ENCODE measurements around the gene SLC12A7.
"Not testable (repeated sequence)": the region's sequence is repeated elsewhere in the genome, so short reads cannot be mapped to it uniquely, and the experiment has no call there.

Gene SLC12A7

GRCh38 chr5:1062761-1063568, 48.9 kb downstream of the SLC12A7 start:
- DNase-seq (ENCODE audit: low read depth): no peak

- no peak for DNase-seq (ENCODE audit: low read depth)
Observed at GRCh38 chr5:1061916-1062315, 49.9 kb downstream of the SLC12A7 start.

GRCh38 chr5:1061292-1061691, 50.6 kb downstream of the SLC12A7 start:
- not testable (repeated sequence) for DNase-seq (ENCODE audit: low read depth)

DNA sequence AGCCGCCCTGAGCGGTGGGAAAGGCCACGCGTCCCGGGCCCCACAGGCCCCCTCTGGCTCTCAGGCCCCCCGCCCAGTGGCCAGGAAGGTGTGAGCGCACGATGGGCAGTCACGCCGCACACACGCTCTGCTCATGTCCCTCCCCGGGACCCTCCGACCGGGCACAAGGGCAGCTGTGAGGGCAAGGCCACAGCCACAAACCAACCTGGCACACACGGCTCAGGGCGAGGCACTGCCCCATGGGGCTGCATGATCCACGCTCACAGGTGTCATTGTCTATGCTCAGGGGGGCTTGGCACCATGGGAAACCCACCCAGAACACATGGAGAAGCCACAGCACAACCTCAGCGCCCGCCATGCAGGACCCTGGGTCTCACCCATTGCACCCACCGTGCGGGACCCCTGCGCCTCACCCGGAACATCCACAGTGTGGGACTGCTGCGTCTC, 51.3 kb downstream of the SLC12A7 start:
- no peak for DNase-seq (ENCODE audit: low read depth)

- DNase-seq (ENCODE audit: low read depth): no peak
Observed at GRCh38 chr5:1059884-1060263, 52.0 kb downstream of the SLC12A7 start.

DNA sequence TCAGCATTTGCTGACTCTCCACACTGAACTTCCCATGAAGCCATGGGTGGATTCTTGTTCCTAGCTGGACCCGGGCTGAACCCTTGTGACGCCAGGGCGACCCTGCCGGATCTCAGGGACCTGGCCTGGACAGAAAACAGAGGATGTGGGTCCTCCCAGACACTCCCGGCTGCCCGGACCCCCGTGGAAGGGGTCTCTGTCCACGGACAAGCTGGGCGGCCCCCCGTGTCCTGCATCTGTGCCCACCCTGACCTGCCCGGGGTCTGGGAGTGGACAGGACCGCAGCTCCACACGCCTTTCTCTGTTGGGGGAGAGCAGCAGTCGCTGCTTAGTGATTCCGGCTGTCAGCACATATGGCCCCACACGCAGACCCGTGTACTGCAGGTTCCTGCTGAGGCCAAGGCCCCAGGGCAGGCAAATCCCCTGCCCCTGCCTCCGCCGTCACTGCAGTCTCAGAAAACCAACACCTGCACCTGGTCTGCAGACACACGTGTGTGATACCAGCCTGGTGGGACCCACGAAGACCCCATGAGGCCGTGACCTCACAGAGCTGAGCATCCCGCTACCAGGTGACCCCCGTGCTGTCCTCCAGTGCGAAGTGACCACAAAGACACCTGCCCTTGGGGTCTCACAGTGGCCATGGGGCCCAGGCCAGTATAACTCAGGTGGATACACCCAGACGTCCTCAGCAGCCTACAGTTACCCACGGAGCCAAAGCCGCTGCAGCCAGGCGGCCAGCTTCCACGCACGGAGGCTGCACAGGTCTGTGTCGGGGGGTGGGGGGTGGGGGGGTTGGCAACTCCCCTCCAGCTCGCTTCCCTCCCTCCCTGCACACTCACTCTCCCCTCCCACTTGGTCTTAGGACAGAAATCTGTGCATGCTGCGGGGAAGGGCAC, 52.6 kb downstream of the SLC12A7 start:
- DNase-seq (ENCODE audit: low read depth): no peak

GRCh38 chr5:1058083-1058945, 53.5 kb downstream of the SLC12A7 start:
- no peak for DNase-seq (ENCODE audit: low read depth)

- DNase-seq (ENCODE audit: low read depth): no peak
Observed at GRCh38 chr5:1057485-1058082, 54.3 kb downstream of the SLC12A7 start.

DNA sequence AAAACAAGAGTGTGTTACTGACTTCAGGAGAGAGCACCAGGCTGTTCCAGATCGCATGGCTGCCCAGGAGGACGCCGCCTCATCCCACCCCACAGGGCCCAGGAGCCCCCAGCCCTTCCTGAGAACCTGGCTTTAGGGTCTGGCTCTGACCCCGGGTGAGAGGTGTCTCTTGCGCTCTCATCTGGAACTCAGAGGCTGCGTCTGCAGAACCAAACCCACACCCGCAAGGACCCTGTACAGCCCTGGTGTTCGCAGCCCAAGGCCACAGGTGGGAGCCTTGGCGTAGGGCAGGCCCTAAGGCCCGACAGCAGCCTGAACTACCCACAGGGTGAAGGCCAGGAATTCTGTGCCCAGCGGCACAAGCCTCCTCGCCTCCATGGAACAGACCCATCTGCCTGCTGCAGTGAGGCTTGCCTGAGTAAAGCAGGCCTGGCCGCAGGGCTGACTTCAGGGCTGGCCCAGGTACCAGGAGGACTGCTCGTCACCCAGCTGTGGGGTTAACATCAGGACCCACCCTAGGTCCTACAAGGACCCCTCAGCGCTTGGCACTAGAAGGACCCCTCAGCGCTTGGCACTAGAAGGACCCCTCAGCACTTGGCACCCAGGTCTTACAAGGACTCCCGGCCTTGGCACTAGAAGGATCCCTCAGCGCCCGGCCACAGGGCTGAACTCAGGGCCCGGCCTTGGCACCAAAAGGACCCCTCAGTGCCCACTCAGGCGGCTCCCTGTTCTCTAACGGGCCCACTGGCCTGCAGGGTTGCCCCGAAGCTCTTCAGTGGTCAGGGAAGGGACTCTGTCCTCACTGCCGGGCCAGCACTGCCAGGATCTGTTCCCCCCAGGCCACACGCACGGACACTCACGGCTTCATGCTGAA, 55.0 kb downstream of the SLC12A7 start:
- no peak for DNase-seq (ENCODE audit: low read depth)

GRCh38 chr5:1055896-1056610, 55.8 kb downstream of the SLC12A7 start:
- no peak for DNase-seq (ENCODE audit: low read depth)

GRCh38 chr5:1054799-1055775, 56.8 kb downstream of the SLC12A7 start:
- no peak for DNase-seq (ENCODE audit: low read depth)

DNA sequence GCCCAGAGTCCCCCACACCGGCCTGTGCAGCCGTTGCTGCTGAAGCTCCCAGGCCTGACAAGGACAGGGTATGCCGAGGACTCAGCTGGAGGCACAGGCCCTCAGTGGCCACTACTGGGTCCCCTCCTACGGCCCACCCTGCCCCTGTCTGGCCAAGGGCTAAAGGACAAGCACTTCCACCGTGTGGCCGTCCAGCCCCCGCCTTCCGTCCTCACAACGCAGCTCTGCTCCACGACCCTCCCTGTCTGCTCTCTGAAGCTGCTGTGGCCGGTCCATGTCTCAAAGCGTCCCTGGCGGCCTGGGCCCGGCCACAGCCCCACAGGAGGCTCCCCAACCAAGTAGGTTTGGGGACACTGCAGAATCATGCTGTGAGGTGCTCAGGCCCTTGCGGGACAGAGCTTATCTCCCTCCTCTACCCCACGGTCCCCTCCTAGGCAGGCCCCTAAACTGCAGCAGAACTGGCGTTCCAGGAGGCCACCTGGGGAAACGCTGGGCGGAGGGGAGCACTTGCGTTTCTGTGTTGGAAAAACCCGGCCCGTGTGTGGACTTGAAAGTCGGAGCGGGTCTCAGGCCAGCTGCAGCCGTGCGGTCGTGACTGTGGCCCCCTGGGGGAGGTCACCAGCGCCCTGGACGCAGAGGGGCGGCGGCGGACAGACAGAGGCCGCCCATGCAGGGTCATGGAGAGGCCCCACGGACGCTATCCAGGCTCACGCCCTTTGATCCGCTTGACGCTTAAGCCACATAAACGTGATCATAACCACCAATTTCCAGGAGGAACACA, 57.7 kb downstream of the SLC12A7 start:
- no peak for DNase-seq (ENCODE audit: low read depth)

DNA sequence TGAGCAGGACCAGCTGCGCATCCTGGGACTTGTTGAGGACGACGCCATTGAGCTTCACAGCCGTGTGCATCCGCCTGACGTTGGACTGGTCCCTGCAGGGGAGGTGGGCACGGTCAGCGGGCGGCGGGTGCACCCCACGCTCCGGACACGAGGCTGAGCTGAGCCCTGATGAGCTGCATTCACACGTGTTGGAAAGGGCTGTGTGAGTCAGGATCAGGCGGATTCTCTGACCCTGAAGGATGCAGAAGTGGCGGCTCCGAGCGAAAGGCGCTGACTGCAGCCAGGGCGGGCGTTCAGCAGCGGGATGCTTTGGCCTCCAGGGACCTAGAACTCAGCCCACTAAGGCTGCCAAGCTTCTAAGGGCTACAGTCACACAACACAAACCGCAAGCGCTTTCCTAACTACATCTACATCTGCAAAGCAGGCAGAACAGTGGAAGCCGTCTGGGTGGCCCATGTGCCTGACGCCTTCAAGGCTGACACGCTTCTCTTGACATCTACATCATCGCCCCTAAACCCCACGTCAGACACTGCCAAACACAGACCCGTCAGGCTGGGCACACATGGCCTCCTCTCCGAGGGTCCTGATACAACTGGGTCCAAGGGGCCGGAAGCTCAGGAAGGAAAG, 58.4 kb downstream of the SLC12A7 start:
- DNase-seq (ENCODE audit: low read depth): no peak

DNA sequence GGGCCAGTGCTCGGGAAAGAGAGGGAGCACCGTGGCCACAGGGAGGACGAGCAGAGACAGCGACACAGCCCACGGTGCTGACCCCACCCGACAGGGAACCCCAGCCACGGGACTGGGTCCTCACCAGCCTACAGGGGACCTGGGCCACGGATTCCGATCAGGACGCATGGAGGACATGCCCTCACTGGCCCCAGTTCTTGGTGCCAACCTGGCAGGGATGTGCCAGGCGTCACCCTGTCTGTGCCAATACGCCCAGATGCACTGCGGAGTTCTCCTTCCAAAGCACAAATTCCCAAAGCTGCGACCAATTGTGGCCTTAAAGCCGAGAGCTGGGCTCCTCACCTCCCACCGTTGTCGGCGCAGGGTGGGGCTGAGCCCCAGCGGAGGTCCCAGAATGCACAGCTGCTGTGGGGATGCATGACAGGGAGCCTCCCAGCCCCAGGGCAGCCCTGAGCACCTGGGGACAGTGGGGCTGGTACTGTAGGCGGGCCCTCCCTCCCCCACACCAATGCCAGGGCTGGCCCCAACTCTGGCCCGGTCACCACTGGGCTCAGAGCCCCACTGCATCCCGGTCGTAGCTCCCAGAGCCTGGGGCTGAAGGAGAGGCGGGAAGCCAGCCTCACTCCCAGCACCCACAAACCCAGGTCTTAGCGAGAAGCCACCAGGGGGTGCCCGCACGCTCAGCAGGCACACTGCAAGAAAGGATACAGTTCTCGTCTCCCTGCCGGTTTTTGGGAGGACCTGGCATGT, 59.0 kb downstream of the SLC12A7 start:
- no peak for DNase-seq (ENCODE audit: low read depth)

DNA sequence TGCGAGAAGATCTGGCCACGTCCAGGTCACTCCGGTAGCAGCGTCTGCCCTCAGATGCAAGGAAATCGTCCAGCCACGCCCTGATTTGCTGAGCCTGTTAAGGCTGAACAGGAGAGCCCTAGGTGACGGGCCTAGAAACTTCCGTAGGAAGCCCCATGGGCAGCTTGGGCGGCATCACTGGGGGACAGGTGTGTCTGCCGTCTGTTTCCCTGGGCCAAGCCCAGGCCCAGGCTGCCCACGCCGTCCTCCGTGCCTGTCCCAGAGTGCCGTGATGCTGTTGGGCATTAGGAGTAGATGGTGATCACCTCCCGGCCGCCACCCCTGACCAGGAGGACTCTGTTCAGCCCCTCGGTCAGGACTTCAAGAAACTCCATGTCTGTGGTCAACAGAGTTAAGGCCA, 59.8 kb downstream of the SLC12A7 start:
- no peak for DNase-seq (ENCODE audit: low read depth)

DNA sequence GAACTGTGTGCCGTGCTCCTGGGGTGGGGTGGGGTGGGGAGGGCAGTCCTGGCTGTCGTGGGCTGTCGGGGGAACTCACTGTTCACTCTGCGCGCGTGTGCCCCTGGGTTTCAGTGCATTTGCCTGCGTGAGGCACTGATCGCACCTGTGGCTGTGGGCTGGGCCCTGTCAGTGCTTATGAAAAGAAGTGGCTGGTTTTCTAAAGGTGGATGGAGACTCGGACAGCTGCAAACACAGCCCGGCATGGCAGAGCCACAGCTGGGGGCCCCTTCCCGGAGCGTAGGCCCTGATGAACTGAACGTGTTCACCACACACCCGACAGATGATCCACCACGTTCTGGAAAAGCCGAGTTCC, 60.5 kb downstream of the SLC12A7 start:
- DNase-seq (ENCODE audit: low read depth): no peak

All from stimulated activated CD8-positive, alpha-beta memory T cell treated with anti-CD3 and anti-CD28 coated beads, Interleukin-12 subunit alpha, Interleukin-12 subunit beta, amount 100 ng/mL, for 4 hours (primary cell).